Measurements from ENCODE around the gene ROCK2.
"Not testable (repeated sequence)": the region's sequence is repeated elsewhere in the genome, so short reads cannot be mapped to it uniquely, and the experiment has no call there.

ROCK2 gene

GRCh38 chr2:11257078-11257477 lies 87.4 kb downstream of the ROCK2 start:
- ChIA-PET CTCF (no interaction called here), POLR2A (no interaction called here)
- no peak for DNase-seq (ENCODE audit: extremely low spot score)
- no peak for TF ChIP-seq SP1 (IDR thresholded peaks at IDR 0.05)
- TF ChIP-seq L3MBTL2 (conservative IDR thresholded peaks at IDR 0.05): no peak
- no peak for TF ChIP-seq SUZ12 (IDR thresholded peaks at IDR 0.05)
- TF ChIP-seq FOXK2 (IDR thresholded peaks at IDR 0.05): no peak
- no peak for TF ChIP-seq ARNT (IDR thresholded peaks at IDR 0.05)
- no peak for TF ChIP-seq CTBP1 (IDR thresholded peaks at IDR 0.05; ENCODE audit: borderline replicate concordance)
- TF ChIP-seq FOXA1 (IDR thresholded peaks at IDR 0.05): no peak
- TF ChIP-seq NFRKB (IDR thresholded peaks at IDR 0.05): no peak
- TF ChIP-seq FOXM1 (IDR thresholded peaks at IDR 0.05; ENCODE audit: borderline replicate concordance): no peak
- no peak for TF ChIP-seq LEF1 (IDR thresholded peaks at IDR 0.05; ENCODE audit: borderline replicate concordance)
- no peak for TF ChIP-seq TARDBP (IDR thresholded peaks at IDR 0.05)
- TF ChIP-seq BHLHE40 (IDR thresholded peaks at IDR 0.05; ENCODE audit: borderline replicate concordance): no peak
- no peak for TF ChIP-seq PKNOX1 (IDR thresholded peaks at IDR 0.05)
- TF ChIP-seq ELF4 (IDR thresholded peaks at IDR 0.05): no peak
- no peak for TF ChIP-seq HDGF (IDR thresholded peaks at IDR 0.05; ENCODE audit: borderline replicate concordance)

- POLR2A ChIA-PET: no interaction called here
- CTCF ChIA-PET: no interaction called here
- no peak for DNase-seq (ENCODE audit: extremely low spot score)
- TF ChIP-seq SP1 (IDR thresholded peaks at IDR 0.05) (no peak), LEF1 (IDR thresholded peaks at IDR 0.05; ENCODE audit: borderline replicate concordance) (no peak), FOXA1 (IDR thresholded peaks at IDR 0.05) (no peak), PKNOX1 (IDR thresholded peaks at IDR 0.05) (no peak), SUZ12 (IDR thresholded peaks at IDR 0.05) (no peak), L3MBTL2 (conservative IDR thresholded peaks at IDR 0.05) (no peak), ARNT (IDR thresholded peaks at IDR 0.05) (no peak), FOXM1 (IDR thresholded peaks at IDR 0.05; ENCODE audit: borderline replicate concordance) (no peak), HDGF (IDR thresholded peaks at IDR 0.05; ENCODE audit: borderline replicate concordance) (no peak), ELF4 (IDR thresholded peaks at IDR 0.05) (no peak), FOXK2 (IDR thresholded peaks at IDR 0.05) (no peak), ZNF384 (IDR thresholded peaks at IDR 0.05) (no peak), CTBP1 (IDR thresholded peaks at IDR 0.05; ENCODE audit: borderline replicate concordance) (no peak)
Measured at GRCh38 chr2:11256166-11256565, 88.3 kb downstream of the ROCK2 start.

- no peak for DNase-seq (ENCODE audit: extremely low spot score)
- ChIA-PET POLR2A (interaction anchor here (1.5 kb wide), 1 partner anchor 90 kb away, joined by 4 read pairs; the partner anchor contains the start of gene ROCK2), CTCF (interaction anchor here (0.5 kb wide), 1 partner anchor 1294 kb away, joined by 4 read pairs; no protein-coding TSS in a partner anchor)
- TF ChIP-seq BHLHE40 (IDR thresholded peaks at IDR 0.05; ENCODE audit: borderline replicate concordance): no peak
- TF ChIP-seq NFRKB (IDR thresholded peaks at IDR 0.05): no peak
- TF ChIP-seq SP1 (IDR thresholded peaks at IDR 0.05): no peak
- no peak for TF ChIP-seq HDGF (IDR thresholded peaks at IDR 0.05; ENCODE audit: borderline replicate concordance)
- TF ChIP-seq ARNT (IDR thresholded peaks at IDR 0.05): no peak
- no peak for TF ChIP-seq TARDBP (IDR thresholded peaks at IDR 0.05)
- no peak for TF ChIP-seq ZNF384 (IDR thresholded peaks at IDR 0.05)
- TF ChIP-seq CTBP1 (IDR thresholded peaks at IDR 0.05; ENCODE audit: borderline replicate concordance): no peak
- no peak for TF ChIP-seq L3MBTL2 (conservative IDR thresholded peaks at IDR 0.05)
- no peak for TF ChIP-seq FOXA1 (IDR thresholded peaks at IDR 0.05)
- no peak for TF ChIP-seq SUZ12 (IDR thresholded peaks at IDR 0.05)
- no peak for TF ChIP-seq PKNOX1 (IDR thresholded peaks at IDR 0.05)
- TF ChIP-seq FOXM1 (IDR thresholded peaks at IDR 0.05; ENCODE audit: borderline replicate concordance): no peak
- no peak for TF ChIP-seq FOXK2 (IDR thresholded peaks at IDR 0.05)
- TF ChIP-seq LEF1 (IDR thresholded peaks at IDR 0.05; ENCODE audit: borderline replicate concordance): no peak
- TF ChIP-seq ELF4 (IDR thresholded peaks at IDR 0.05): no peak
Measured at GRCh38 chr2:11254100-11254536, 90.3 kb downstream of the ROCK2 start.

- DNase-seq (ENCODE audit: extremely low spot score); CTCF ChIA-PET; POLR2A ChIA-PET: not testable (repeated sequence)
Measured at GRCh38 chr2:11252458-11252857, 92.0 kb downstream of the ROCK2 start.

- ChIA-PET POLR2A (no interaction called here), CTCF (no interaction called here)
- TF ChIP-seq FOXK2 (IDR thresholded peaks at IDR 0.05) (no peak), HDGF (IDR thresholded peaks at IDR 0.05; ENCODE audit: borderline replicate concordance) (no peak), L3MBTL2 (conservative IDR thresholded peaks at IDR 0.05) (no peak)
- DNase-seq (ENCODE audit: extremely low spot score): no peak
Measured at GRCh38 chr2:11250400-11251196, 93.8 kb downstream of the ROCK2 start.

GRCh38 chr2:11245322-11245721 lies 99.1 kb downstream of the ROCK2 start:
- DNase-seq (ENCODE audit: extremely low spot score): no peak
- ChIA-PET POLR2A (no interaction called here), CTCF (no interaction called here)
- TF ChIP-seq PKNOX1 (IDR thresholded peaks at IDR 0.05): peak; percentile 38; the same call in 1 of the 2 replicates
- no peak for TF ChIP-seq SP1 (IDR thresholded peaks at IDR 0.05)

All from HEK293T (cell line).